Measurements from ENCODE around the gene RSPO3.
"Not testable (repeated sequence)": the region's sequence is repeated elsewhere in the genome, so short reads cannot be mapped to it uniquely, and the experiment has no call there.

Gene RSPO3, protein sequence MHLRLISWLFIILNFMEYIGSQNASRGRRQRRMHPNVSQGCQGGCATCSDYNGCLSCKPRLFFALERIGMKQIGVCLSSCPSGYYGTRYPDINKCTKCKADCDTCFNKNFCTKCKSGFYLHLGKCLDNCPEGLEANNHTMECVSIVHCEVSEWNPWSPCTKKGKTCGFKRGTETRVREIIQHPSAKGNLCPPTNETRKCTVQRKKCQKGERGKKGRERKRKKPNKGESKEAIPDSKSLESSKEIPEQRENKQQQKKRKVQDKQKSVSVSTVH

DNA sequence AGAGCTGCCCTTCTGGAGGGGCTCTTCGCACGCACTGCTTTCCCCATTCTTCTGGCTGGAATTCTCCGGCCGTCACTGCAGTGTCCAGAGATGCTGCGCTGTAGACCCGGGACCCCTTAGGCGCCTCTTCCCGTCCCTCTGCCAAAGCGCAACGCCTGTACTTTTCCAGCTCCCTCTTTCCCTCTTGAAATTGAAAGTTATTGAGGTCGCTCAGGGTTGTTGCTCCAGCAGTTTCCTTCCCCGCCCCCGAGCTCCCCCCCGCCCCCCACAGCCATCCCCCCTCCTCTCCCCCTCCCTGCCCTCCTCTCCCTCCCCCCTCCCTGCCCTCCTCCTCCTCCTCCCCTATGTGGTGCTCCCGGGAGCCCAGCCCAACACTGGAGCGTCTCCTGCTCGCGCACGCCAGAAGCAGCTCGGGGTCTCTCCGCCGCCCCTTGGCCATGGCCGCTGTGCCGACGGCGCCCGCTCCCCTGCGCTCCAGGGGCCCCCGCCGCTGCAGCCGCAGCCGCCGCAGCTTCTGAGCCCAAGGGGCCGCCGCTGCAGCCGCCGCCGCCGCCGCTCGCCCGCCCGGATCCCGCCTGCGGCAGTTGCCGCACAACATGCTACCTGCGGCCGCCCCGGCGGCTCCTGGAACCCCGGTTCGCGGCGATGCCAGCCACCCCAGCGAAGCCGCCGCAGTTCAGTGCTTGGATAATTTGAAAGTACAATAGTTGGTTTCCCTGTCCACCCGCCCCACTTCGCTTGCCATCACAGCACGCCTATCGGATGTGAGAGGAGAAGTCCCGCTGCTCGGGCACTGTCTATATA is at the start of gene RSPO3:
Gene RSPO3 (plus strand): TSS at position 374 of the 804 bp plus-strand sequence. CDS start 522 bp downstream, outside the sequence.
- DNase-seq: no peak

DNA sequence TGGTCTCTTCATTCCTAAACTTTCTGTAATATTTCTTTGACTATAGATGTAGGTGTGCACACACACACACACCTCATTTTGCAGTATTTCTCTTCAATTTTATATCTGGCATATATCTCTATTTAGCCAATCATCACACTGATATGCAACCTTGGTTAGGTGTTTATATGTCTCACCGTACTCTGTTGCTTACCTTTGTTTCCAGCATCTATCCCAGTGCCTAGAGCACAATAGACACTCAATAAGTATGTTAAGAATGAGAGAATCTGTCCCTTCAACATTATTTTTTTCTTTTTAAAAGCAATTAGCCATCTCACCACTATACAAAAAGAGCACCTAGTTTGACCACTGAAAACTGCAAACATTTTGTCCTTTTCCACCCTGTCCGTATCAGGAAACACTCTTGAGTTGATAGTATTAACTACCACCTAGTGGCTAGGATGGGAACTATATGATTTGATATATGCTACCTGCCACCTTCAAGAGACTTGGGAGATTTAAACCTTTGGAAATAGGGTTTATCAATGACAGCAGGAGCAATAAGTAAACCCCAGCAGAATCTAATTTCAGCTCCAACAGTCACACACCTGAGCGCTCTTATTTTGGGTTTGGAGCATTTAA is 48.7 kb upstream of the RSPO3 start:
- no peak for DNase-seq

DNA sequence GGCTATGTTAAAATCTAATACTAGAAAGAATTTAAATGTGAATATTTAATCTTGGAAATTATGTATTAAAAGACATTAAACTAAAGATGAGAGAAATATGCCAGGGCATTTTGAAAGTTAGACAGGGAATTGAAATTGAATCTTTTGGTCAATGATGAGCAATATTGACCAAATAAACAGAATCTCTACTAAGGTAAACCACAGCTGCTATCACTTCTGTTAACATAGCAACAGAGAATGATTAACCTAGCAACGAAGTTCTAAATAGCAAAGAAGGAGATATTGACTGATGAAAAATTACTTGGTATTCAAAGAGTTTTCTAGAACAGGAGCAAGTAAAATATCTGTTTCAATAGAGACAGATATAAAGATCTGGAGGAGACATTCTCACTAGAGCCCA is 45.2 kb upstream of the RSPO3 start:
- DNase-seq: no peak

DNA sequence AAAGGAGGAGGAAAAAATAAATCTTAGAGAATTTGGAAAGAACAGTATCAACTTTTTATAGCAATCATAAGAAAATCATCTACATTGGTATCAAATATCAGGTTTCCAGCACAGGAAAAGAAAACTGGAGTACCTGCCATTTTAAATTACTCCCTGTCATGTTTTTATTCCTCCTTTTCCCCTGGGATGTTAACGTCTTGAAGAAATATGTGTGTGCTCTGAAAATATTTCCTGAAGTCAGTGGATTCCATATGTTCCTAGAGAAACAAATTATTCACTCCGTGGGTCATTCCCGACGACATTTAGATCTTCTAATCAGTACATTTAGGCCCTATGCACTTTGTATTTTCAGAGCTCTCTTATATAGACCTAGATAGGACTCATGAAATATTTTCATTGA is 42.0 kb upstream of the RSPO3 start:
- DNase-seq: no peak

DNA sequence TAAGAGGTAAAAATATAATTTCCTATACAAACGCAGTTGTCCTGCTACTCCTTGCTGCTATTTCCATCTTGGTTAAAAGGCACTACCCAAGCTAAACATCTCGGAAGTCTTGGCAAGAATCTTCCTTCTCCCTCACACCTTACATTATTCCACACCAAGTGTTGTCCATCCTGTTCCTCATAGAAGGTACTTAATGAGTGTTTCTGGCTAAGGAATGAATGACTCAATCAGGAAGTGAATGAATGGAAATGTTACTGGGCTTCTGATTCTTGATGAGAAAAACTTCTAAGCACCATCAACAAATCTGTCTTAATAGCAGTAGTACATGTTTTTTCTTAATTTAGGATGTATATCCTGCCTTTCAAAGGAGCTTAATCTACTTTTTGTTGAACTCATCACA is 40.6 kb upstream of the RSPO3 start:
- DNase-seq: no peak

DNA sequence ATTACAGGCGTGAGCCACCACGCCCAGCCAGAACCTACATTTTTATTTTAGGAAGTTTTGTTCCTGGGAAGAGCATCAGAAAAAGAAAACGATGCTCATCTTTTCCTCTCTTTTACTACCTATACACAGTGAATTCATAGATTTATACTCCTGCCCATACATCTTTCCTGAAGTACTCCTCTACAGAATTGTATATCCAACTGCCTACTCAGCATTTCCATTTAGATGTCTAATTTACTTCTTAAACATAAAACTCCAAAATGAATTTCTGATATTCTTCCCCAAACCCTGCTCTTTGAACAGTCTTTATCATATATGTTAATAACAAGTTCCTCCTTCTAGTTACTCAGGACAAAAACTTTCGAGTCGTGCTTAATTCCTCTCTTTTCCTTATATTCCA is 39.8 kb upstream of the RSPO3 start:
- no peak for DNase-seq

DNA sequence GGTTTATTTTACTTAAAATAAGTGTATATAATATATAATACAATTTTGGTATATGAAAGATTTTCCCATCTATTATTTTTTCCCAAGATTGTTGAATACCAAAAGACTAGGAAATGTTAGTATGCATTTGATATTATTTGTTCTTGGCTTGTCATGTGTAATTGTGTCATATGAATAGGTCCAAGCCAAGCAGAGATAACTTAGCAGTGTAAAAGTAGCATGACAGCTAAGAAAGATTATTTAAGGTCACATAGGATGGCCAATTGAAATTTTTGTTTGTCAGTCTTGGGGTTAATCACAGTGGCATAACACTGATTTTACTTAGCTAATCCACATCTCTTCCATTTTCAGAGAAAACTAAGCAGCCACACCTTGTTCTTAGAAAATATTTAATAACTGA is 38.8 kb upstream of the RSPO3 start:
- DNase-seq: no peak

DNA sequence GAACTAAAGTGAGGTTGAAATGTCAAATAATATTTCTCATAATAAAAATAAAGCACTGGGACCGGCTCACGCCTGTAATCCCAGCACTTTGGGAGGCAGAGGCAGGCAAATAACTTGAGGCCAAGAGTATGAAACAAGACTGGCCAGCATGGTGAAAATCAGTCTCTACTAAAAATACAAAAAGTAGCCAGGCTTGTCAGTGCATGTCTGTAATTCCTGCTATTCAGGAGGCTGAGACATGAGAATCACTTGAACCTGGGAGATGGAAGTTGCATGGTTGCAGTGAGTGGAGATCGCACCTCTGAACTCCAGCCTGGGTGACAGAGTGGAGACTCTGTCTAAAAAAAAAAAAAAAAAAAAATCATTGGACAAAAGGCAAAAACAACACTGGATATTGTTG is 38.4 kb upstream of the RSPO3 start:
- DNase-seq: no peak

DNA sequence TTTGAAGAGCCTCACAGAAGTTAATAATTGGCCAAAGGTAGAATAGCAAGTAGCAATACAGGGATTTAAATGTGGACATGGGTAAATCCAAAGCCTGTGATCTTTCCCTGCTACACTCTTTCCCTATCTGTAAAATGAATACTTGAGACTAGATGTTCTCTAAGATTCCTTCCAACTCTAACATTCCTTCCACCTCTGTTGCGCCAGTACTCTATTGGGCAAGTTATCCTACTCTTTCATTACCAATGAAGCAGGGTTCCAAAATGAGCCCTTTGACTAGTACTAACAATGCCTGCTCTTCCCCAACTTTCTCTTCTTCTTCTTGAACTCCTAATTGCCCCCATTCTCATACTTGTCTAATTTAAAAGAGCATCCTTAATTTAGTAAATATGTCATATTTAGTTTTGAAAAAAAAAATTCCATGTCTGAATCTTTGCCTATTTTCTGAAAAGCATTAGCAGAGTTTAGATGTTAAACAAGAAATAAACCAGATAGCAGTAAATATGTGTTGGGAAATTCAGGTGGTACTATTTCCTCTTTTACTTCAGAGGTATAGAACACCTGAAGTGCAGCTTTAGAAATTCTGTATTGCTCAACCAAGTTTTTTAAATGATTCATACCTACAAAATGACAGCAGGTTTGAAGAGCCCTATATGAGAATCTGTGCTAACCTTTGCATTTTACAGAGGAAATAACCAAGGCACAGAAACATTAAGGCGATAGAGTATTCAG is 35.1 kb upstream of the RSPO3 start:
- DNase-seq: no peak

DNA sequence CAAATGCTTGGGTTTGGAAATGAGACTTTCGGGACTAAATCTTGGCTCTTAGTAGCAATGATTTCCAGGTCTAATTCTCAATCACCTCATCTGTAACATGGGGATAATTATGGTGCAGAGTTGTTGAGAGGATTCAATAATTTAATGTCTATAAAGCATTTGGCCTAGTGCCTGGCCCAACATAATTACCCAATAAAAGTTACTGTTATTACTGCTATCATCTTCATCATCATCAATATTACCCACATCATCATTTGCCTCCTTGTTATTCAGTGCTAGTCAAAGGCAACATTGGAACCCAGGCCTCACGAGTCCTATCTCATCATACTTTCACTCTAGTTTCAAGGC is 34.5 kb upstream of the RSPO3 start:
- no peak for DNase-seq

DNA sequence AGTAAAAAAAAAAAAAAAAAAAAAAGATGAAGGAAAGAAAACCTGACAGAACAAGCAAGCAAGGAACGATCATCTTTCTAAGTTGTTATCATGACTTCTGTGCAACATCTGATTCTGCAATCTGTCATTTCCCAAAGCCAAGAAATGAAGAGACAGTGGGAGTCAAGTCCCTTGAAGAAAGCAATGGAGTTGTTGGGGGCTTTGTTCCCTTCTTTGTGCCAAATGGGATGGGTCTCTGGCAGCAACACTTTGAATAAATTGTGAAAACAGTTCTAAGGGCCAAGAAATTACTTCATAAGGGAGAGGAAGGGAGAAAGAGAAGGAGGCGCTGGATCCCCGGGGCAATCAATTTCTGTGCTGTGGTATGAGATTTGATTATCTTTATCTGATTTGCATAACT is 33.3 kb upstream of the RSPO3 start:
- no peak for DNase-seq

DNA sequence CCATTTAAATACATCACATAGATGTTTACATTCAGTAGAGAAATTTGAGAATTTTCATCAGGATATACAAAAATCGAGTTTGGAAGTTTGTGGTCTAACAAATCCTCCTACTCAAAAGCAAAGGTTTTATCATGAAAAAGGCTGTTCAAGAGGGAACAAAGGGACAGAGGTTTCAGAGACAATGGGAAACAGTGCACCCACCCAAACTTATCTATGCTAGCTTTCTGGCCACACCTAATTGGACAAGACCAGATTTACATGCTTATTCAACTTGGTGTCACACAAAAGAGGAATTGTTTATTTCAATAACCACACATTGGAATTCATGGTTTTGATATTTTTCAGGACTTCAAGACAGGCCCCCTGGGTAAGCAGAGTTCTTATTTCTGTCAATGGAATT is 28.4 kb upstream of the RSPO3 start:
- DNase-seq: no peak

DNA sequence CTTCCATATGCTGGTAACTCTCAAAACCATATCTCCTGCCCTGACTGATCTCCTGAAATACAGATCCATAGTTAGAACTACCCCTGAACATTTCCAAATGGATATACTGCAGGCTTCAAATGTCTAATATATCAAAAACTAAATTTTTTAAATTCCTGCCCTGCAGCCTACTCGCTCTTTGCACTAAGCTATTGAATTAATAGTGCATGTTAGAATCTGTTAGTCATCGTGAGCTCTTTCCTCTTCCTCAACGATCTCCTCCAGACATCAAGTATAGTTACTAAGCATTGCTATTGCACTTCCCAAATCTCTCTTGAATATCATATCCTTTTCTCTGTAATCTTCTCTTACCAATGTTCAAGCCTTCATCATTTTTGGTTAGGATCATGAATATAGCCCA is 26.0 kb upstream of the RSPO3 start:
- no peak for DNase-seq

DNA sequence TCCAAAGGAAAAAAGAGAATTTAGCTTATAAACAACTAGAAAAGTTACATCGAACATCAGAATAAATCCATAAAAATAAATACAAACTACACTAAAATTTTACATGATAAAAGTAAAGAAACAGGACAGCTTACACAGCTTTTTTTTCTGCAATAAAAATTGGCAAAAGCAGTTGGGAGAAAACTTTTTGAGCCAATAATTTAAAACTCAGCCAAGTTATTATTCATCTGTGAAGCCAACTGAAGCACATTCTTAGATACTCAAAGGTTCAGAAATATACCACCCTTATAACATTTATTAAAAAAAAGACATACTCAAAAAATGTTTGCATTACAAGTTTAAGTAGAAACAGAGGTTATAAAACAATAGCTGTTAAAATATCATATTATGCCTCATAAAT is 23.7 kb upstream of the RSPO3 start:
- no peak for DNase-seq

DNA sequence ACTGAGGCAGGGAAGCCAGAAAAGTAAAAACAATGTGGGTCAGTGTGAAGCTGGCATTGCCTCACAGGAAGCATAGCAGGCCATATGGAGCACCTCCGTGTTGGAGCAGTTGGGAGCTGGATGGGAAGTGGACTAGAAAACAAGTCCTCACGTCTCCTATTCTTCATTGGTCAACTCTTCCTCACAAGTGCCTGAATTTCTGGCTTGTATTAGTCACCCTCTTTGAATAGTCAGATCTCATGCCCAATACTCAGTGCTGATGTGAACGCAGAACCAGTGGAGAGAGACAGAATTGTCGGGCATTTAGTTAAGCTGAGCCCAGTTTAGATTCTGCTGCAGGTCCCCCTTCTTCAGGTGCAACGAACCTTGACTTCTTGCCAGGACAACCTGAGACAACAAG is 22.3 kb upstream of the RSPO3 start:
- no peak for DNase-seq

DNA sequence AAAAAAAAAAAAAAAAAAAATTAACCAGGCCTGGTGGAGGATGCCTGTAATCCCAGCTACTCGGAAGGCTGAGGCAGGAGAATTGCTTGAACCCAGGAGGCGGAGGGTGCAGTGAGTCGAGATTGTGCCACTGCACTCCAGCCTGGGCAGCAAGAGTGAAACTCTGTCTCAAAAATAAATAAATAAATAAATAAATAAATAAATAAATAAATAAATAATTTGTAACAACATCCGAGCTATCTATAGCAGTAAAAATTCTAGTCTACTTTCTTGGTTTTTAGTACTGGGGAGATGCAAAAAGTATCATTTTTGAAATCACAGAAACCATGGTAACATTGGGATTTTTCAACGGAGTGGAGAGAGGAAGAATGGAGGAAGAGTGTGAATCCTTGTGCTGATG is 21.0 kb upstream of the RSPO3 start:
- DNase-seq: not testable (repeated sequence)

DNA sequence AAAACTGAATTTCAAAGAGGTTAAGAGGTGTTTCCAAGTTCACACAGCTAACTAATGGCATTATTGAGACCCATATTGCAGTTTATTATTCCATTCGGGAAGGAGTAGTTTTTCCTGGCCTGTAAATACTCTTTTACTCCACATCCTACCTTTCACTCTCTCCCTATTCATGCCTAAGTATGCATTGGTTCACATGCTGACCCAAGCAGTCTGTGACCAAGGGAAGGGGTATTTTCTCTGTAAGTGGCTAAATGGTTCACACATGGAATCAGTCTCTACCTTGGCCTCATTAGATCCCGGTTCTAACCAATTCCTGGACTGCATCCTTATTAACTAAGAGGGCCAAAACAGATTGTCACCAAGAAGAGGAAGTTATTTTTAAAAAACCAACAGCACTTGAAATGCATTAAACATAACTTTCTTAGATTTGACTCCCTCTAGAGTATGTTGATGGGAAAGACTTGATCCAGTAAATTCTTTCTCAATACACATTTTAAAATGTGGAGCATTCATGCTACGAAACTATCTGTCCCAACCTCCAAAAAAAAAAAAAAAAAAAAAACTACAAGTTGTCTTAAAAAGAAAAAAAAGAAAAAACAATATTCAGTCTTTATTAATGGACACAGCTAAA is 17.8 kb upstream of the RSPO3 start:
- no peak for DNase-seq

DNA sequence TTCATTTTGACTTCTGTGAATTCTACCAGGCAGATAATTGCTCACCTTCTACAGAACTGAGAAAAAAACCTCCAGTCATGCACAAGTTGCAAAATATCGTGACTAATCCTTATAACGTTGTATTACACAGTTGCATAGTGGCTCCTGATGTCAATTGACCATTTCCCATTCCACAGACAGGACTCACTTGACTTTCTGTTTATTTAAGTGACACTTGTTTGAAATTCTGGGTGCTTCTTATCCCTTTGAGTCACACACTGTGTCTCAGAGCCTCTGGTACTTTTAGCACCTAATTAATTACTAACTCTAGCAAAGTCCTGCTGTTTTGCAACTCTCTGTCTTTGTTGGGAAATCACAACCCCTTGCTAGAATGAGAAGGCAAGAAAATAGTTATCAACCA is 16.2 kb upstream of the RSPO3 start:
- no peak for DNase-seq

DNA sequence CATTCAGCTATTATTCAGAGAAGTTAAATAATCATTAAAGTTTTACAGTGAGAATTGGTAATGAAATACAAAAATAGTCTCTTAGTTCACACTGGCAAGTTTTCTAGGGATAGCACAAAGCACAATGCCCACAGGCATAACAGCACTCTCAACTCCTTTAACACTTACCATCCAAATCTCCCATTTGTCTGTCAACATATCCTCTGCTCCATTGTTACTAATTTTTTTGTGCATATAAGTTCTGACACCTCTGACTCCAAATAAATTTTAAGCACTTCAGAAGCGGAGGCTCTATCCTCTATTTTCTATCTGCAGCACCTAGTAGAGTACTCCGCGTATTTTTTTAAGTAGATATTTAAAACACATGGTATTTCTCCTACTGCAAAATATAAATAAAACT is 15.6 kb upstream of the RSPO3 start:
- DNase-seq: no peak

DNA sequence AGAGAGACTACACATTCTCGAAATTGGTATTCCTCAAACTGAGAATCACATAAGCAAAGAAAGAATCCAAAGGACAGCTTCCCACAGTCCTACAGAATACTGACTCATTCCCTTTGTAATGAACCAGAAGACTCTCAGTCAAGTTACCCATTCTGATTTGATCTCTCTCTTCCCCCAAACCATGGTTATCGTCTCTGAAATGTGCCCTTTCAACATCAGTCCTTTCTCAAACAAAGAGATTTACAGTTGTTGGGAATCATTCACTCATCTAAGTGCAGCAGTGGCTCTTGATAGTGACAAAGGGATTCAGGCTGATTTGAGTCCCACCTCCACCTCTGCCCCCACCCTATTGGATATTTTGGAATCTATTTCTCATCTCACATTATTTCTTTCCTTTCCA is 15.0 kb upstream of the RSPO3 start:
- no peak for DNase-seq

DNA sequence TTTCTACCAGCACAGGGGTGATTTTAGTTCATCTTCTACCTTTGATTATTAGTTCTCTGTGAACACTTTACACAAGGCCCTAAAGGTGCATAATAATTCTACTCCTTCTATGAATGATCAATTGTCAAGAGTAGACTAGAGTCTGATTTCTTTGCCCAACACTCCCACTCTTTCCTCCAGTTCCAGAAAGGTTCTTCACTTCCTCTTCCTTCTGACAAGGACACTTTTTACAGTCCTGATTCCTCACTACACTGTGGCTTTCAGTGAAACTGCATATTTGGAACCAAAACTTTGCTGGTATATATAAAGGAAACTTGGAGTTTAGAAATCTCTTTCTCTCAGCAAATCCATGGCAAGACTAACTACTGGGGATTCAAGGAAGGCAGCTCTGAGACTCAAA is 10.6 kb upstream of the RSPO3 start:
- no peak for DNase-seq

DNA sequence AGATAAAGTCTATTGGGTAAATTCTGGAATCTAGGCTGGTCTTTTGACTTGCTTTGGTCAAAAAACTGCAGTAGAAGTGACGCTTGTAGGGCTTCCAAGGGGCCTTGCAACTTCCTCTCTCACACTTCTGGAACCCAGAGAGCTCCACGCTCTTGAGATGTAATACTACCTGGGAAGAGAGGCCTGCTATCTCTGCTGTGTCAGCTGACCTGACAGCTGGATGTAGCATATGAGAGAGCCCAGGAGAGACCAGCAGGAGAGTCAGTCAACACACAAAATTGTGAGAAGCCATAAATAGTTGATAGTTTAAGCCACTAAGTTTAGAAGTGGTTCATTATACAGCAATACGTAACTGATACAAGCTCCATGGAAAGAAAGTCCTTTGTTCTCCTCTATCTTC is 7.8 kb upstream of the RSPO3 start:
- DNase-seq: no peak

DNA sequence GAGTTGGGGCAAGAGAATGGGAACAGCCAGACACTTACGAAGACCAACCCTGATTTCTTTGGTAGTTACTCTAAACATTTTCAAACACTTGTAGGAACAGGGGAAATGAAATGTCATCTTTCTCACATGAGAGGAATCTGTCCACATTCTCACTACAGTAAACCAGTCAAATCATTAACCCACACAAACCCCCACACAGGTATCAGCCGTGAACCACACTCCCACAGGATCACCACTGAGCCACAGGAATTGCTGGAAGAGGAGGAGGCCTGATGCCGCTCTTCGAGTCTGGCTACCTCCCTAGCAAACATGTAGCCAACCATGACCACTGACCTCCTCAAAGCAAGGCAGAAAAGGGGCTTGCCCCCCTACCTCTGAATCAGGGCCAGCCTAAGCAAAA is 6.9 kb upstream of the RSPO3 start:
- no peak for DNase-seq
